ENCODE results near the gene NCKAP5.

NCKAP5 gene

DNA sequence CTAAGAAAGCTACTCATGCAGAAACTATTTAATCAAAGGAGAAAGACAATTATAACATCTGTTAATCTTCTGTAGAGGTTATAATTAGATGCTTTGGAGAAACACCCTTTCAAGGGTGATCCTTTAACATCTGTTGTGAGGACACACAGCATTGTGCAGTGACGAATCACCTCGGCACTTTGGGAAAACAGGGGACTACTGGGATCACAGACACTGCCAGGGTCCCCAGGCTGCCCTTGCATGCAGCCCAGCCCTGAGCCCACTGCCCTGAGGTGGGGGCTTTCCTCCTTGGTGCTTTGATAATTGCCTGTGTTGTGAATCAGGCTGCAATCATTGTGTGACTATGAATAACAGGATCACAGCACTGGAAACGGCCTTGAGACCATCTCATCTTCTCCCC lies 10.6 kb downstream of the NCKAP5 start:
- H3K4me3 ChIP-seq (ENCODE audit: control insufficient read depth, low read depth, low read length) = no peak overlapping the region
- DNase-seq (ENCODE audit: low read depth) = no peak
- TF ChIP-seq, protein P1, sequence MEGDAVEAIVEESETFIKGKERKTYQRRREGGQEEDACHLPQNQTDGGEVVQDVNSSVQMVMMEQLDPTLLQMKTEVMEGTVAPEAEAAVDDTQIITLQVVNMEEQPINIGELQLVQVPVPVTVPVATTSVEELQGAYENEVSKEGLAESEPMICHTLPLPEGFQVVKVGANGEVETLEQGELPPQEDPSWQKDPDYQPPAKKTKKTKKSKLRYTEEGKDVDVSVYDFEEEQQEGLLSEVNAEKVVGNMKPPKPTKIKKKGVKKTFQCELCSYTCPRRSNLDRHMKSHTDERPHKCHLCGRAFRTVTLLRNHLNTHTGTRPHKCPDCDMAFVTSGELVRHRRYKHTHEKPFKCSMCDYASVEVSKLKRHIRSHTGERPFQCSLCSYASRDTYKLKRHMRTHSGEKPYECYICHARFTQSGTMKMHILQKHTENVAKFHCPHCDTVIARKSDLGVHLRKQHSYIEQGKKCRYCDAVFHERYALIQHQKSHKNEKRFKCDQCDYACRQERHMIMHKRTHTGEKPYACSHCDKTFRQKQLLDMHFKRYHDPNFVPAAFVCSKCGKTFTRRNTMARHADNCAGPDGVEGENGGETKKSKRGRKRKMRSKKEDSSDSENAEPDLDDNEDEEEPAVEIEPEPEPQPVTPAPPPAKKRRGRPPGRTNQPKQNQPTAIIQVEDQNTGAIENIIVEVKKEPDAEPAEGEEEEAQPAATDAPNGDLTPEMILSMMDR (IDR thresholded peaks at IDR 0.05; ENCODE audit: control insufficient read depth, insufficient read depth, low read depth, low read length, missing control alignments) = no peak

DNA sequence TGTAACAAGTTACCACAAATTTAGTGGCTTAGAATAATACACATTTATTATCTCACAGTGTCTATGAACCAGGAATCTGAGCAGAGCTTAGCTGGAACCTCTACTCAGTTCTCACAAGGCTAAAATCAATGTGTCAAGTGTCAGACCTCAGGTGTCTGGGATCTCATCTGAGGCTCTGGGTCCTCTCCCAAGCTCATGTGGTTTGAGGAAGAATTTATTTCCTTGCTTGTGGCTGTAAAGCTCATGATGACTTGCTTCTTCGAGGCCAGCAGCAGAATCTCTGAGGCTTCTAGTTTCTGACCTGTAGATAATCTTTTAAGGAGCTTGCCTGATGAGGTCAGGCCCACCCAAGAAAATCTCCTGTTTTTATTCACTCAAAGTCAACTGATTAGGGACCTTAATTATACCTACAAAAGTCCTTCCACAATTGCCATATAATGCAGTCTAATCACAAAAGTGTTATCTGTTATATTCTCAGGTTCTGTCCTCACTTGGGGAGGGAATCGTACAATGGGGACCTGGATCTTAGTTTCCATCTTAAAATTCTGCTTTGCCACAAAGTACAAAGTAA lies 14.3 kb downstream of the NCKAP5 start:
- no peak overlapping the region for H3K4me3 ChIP-seq (ENCODE audit: control insufficient read depth, low read depth, low read length)
- TF ChIP-seq, protein P1 (IDR thresholded peaks at IDR 0.05; ENCODE audit: control insufficient read depth, insufficient read depth, low read depth, low read length, missing control alignments) = no peak

DNA sequence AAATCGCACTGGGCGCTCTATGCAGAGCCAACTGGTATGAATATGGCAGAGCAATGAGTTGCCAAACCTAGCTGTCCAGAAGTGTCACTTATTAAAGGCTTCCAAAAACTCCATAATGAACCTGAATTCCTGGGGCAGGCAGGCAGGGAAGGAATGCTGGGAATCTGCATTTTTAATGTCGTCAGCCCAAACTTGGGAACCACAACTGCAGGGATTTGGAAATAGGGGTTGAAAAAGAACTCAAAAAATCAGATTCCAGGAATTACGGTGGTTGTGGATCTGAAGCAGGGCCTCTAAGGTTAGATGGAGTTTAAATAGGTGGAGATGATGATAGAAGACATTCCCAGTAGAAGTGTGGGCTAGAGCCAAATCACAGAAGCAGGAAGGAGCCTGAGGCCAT lies 15.0 kb downstream of the NCKAP5 start:
- TF ChIP-seq, protein P1 (IDR thresholded peaks at IDR 0.05; ENCODE audit: control insufficient read depth, insufficient read depth, low read depth, low read length, missing control alignments) = no peak
- no peak for DNase-seq (ENCODE audit: low read depth)
- H3K4me3 ChIP-seq (ENCODE audit: control insufficient read depth, low read depth, low read length) = no peak overlapping the region

More for the DNA sequence above, 14.3 kb downstream of the NCKAP5 start:
- no peak for DNase-seq (ENCODE audit: low read depth)

DNA sequence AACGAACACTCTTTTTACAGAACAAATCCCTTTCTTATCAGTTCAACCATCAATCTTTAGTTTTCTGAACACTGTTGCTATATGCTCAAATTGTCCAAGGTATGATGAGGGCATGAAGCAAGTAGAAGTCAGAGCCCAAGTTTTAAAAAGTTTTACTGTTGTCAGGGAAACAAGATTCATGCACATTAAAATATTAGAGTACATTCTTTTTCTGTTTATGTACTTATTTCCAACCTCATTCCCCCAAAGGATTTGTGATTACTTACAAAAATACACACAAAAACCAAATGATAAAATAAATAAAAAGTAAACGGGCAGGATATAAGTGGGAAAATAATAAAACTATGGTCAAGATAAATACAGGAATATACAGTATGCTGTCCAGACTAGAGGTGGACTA lies 15.4 kb downstream of the NCKAP5 start:
- TF ChIP-seq, protein P1 (IDR thresholded peaks at IDR 0.05; ENCODE audit: control insufficient read depth, insufficient read depth, low read depth, low read length, missing control alignments) = no peak
- DNase-seq (ENCODE audit: low read depth) = no peak
- no peak overlapping the region for H3K4me3 ChIP-seq (ENCODE audit: control insufficient read depth, low read depth, low read length)

DNA sequence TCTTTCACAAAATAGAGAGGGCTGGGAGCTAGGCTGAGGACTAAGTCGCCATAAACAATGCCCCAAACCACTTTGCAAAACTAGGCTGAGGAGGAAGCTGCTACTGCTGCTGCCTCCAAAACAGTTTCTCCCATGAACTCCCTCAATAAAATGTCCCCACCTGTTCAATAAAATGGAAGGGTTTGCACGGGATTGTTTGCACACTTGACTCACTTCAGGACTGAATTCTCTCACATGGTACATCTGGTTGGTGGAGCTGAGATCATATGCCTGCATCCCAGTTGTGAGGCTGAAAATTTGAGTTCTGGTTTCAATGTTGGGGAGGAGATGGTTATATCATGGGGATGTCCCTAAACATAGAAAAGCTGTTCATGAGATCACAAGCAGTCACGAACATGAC lies 26.5 kb downstream of the NCKAP5 start:
- no peak for DNase-seq (ENCODE audit: low read depth)
- H3K4me3 ChIP-seq (ENCODE audit: control insufficient read depth, low read depth, low read length) = no peak overlapping the region
- TF ChIP-seq, protein P1 (IDR thresholded peaks at IDR 0.05; ENCODE audit: control insufficient read depth, insufficient read depth, low read depth, low read length, missing control alignments) = no peak

DNA sequence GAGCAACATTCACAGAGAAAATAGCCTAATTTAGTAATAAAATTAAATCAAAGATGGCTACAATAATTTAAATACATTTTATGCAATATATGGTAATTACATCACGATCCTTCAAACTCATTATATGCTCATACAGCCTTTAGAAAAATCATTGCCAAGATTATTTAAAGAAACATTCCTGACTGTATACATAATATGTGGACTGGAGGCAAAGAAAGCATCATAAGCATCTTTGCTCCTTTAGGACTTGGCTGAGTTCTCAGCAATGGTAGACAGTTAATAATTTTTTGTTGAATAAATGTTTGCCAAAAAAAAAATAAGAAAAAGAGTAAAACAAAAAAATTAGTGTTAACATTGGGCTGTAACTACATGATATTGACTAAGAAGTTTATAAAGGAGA lies 26.9 kb downstream of the NCKAP5 start:
- DNase-seq (ENCODE audit: low read depth) = no peak
- no peak overlapping the region for H3K4me3 ChIP-seq (ENCODE audit: control insufficient read depth, low read depth, low read length)
- TF ChIP-seq, protein P1 (IDR thresholded peaks at IDR 0.05; ENCODE audit: control insufficient read depth, insufficient read depth, low read depth, low read length, missing control alignments) = no peak

DNA sequence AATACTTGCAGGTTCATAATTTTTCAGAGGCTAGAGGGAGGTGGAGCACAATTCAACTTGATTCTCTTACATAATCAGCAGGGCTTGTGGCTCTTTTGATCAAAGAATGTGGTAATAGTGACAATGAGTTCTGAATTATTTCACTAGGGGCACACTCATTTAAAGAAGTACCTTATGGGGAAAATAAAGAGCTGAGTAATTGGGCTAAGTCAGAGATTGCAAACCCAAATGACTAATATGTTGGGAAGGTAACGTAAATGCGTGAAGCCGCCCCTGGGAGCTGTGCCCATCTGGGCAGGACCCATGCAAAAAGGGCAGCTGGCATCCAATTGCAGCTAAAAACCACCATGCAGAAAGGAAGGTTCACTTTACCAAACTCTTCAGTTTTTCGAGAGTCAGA lies 35.3 kb downstream of the NCKAP5 start:
- TF ChIP-seq, protein P1 (IDR thresholded peaks at IDR 0.05; ENCODE audit: control insufficient read depth, insufficient read depth, low read depth, low read length, missing control alignments) = peak; percentile 17
- H3K4me3 ChIP-seq (ENCODE audit: control insufficient read depth, low read depth, low read length) = no peak overlapping the region
- DNase-seq (ENCODE audit: low read depth) = peak; percentile 25
